Ascending aorta (tissue), 2 donors: Measurements from ENCODE around the gene DRC1. TPM values are rescaled to one million over a fixed set of nuclear protein-coding genes. Genes with fewer than 3 reads are reported as not detected.
"Not testable (repeated sequence)": the region's sequence is repeated elsewhere in the genome, so short reads cannot be mapped to it uniquely, and the experiment has no call there.

Source experiments
- DNase-seq, 2 donors: peaks; one replicate each; pipeline ENCODE4 v3.0.0-alpha.2; 2019; ENCODE audit warnings: low spot score in 2 of 2
- H3K27ac ChIP-seq, 2 donors: fragments of 200-600 bp; sonication (generic); one replicate each; pipeline ENCODE4 v1.5.1; 2016 to 2017; ENCODE audit warnings: mild to moderate bottlenecking in 1 of 2
- H3K27me3 ChIP-seq: fragments of 200-600 bp; sonication (generic); one replicate; pipeline ENCODE4 v1.5.1; 2017
- H3K36me3 ChIP-seq, 2 donors: fragments of 200-600 bp; sonication (generic); one replicate each; pipeline ENCODE4 v1.5.1; 2016
- H3K4me1 ChIP-seq, 2 donors: fragments of 200-600 bp; sonication (generic); one replicate each; pipeline ENCODE4 v1.5.1; 2016 to 2017; ENCODE audit warnings: mild to moderate bottlenecking in 1 of 2
- H3K4me3 ChIP-seq, 2 donors: fragments of 200-600 bp; sonication (generic); one replicate each; pipeline ENCODE4 v1.5.1; 2016 to 2017; ENCODE audit warnings: mild to moderate bottlenecking in 1 of 2
- H3K9me3 ChIP-seq, 2 donors: fragments of 200-600 bp; sonication (generic); one replicate each; pipeline ENCODE4 v1.5.1; 2016
- CTCF ChIP-seq, 3 experiments: fragments of 200-600 bp in 2 of 3; fragments of 450-650 bp in 1 of 3; sonication (generic) in 2 of 3; IDR thresholded peaks; one replicate each; pipeline ENCODE4 v1.5.1; 2016 to 2019; ENCODE audit warnings: antibody characterized with exemption in 3 of 3, mild to moderate bottlenecking in 1 of 3, moderate library complexity in 1 of 3
- intact Hi-C: fragments of 100-400 bp; cut with DNase I; formaldehyde crosslinking; loops from one replicate; pipeline ENCODE4 v1.15.1; 2023
- total RNA-seq: library from RNA; depleted of rRNA; stranded (reverse); fragments of >200 nt; gene quantifications from one replicate; pipeline ENCODE4 v1.1.0, GENCODE V29; 2016

Gene DRC1
- total RNA-seq, 1 donor from 2014 or later: not detected

DNA sequence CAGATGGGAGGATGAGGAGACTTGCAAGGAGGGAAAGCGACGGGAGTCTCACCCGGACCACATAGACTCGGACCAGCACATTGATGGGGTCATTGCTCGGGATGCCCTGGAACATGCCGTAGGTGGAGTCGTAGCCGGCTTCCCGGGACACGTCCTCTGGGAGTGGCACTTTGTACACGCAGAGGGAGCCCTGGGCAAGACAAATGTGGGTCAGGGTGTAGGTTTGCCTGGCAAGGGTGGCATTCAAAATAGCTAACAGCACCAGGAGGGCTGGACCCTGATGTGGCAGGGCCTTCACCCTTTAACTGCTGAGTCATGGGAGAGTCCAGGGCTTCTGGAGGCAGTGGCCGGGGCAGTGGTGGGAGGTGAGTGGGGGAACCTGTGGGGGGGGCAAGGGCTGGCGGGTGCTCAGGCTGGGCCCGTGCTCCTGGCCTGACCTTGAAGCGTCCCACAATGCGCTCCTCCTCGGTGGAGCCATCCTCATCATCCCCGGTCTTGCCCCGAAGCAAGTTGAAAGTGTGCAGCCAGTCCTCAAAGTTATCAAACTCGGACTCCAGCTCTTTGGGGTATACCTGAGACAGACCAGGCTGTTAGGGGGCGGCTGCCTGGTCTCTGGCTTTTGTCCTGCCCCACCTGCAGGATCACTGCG lies 65.1 kb downstream of the DRC1 start:
- no peak overlapping the region for H3K27ac ChIP-seq
- no peaks in the 10 kb centered on the region for H3K36me3 ChIP-seq
- TF ChIP-seq CTCF (IDR thresholded peaks at IDR 0.05): no peak
- peaks cover 3% of the 10 kb centered on the region in 2 donors for H3K9me3 ChIP-seq
- H3K27me3 ChIP-seq: no peaks in the 10 kb centered on the region
- no peak for DNase-seq
- no peaks in the 10 kb centered on the region for H3K4me1 ChIP-seq
- H3K4me3 ChIP-seq: no peak overlapping the region
- intact Hi-C loops: no loop called here

DNA sequence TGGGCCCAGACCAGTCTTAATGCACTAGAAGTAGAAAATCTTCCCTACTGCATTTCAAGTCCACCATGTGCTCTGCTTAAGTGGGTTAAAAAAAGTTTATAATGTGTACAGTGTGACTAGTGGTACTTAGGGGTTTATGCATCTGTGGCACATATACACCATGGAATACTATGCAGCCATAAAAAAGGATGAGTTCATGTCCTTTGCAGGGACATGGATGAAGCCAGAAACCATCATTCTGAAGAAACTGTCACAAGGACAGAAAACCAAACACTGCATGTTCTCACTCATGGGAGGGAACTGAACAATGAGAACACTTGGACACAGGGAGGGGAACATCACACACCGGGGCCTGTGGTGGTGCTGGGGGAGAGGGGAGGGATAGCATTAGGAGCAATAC lies 66.8 kb downstream of the DRC1 start:
- intact Hi-C loops: not testable (repeated sequence)

GRCh38 chr2:26469092-26469710 lies 67.5 kb downstream of the DRC1 start:
- intact Hi-C loops: no loop called here
- H3K4me3 ChIP-seq: no peak overlapping the region
- TF ChIP-seq CTCF (IDR thresholded peaks at IDR 0.05): peak in 1 of 3 experiments; percentile 20
- H3K36me3 ChIP-seq: no peaks in the 10 kb centered on the region
- H3K27me3 ChIP-seq: no peaks in the 10 kb centered on the region
- H3K27ac ChIP-seq: no peak overlapping the region
- H3K9me3 ChIP-seq: peaks cover 3% of the 10 kb centered on the region in 2 donors
- no peak for DNase-seq
- no peaks in the 10 kb centered on the region for H3K4me1 ChIP-seq

More for the DNA sequence above, 66.8 kb downstream of the DRC1 start:
- not testable (repeated sequence) for H3K9me3 ChIP-seq, H3K36me3 ChIP-seq, H3K4me3 ChIP-seq, H3K4me1 ChIP-seq, H3K27me3 ChIP-seq, H3K27ac ChIP-seq, DNase-seq

DNA sequence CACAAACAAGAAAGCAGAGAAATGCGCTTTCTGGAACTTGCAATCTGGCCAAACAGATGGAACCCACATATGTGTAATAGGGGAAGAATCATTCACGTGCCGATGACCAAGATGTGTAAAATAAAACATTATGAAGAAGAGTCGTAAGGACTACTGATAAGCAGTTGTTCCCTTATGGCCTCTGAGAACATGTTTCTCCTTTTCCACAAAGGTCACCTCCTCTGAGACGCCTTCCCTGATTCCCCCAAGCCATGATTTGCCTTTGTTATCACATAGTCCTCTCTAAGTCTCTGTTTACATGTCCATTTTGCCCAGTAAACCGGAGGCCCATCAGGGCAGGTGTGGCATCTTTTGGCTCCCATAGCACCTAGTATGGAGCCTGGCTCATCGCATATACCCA lies 68.2 kb downstream of the DRC1 start:
- no peaks in the 10 kb centered on the region for H3K27me3 ChIP-seq
- no peak overlapping the region for H3K4me3 ChIP-seq
- no peaks in the 10 kb centered on the region for H3K4me1 ChIP-seq
- no peaks in the 10 kb centered on the region for H3K36me3 ChIP-seq
- H3K9me3 ChIP-seq: peaks cover 3% of the 10 kb centered on the region in 2 donors
- TF ChIP-seq CTCF (IDR thresholded peaks at IDR 0.05): no peak
- intact Hi-C loops: no loop called here
- no peak overlapping the region for H3K27ac ChIP-seq
- no peak for DNase-seq

DNA sequence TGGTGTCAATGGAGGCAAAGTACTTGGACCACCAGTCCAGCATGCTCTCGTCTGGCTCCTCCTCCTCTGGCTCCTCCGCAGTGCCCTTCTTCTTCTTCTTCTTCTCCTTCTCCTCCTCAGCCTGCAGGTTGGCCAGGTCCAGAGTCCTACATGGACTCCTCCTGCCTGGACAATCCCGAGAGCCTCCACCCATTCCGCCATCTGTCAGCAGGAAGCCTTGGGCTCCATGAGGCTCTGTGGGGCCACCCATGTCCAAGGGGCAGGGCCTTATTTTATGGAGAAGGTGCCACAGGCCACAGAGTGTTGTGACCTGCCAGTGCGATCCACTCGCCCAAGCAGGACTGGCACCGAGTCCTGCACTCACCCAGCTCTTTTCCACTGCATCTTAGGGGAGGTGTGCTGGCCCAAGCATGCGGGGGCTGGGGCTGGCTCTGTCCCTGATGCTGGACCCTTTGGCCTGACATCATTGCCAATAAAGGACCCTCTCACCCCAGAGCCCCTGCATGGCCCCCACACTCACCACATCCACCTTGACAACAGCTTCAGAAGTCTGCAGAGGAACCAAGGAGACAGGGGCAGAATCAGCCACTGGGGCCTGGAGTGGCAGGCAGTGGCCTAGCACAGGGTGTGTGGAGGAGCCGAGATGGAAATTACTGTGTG lies 69.0 kb downstream of the DRC1 start:
- no peak overlapping the region for H3K27ac ChIP-seq
- no peaks in the 10 kb centered on the region for H3K27me3 ChIP-seq
- TF ChIP-seq CTCF (IDR thresholded peaks at IDR 0.05): no peak
- intact Hi-C loops: no loop called here
- H3K36me3 ChIP-seq: no peaks in the 10 kb centered on the region
- no peaks in the 10 kb centered on the region for H3K4me1 ChIP-seq
- no peak overlapping the region for H3K4me3 ChIP-seq
- no peak for DNase-seq
- peaks cover 3% of the 10 kb centered on the region in 2 donors for H3K9me3 ChIP-seq

DNA sequence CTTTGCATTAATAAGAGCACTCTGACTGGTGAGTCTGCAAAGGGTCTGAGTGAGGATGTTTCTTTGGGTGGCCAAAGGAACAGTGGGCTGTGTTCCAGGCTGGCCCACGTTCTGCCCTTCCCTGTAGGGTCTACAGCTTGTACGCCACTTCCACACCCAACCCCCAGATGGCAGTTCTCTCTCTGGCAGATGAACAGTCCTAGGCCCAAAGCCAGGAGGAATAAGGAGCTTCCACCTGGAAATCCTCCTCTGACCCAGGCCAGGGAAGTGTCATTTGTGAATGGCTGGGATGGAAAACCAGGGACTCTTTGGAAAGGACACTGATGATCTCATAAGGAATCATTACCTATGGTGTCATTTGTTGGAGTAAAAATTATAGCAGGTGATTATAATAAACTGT lies 69.6 kb downstream of the DRC1 start:
- Histone ChIP-seq H3K4me1 (no peaks in the 10 kb centered on the region), H3K27me3 (no peaks in the 10 kb centered on the region), H3K27ac (no peak overlapping the region), H3K36me3 (no peaks in the 10 kb centered on the region), H3K4me3 (no peak overlapping the region), H3K9me3 (peaks cover 3% of the 10 kb centered on the region in 2 donors)
- intact Hi-C loops: no loop called here
- DNase-seq: no peak
- TF ChIP-seq CTCF (IDR thresholded peaks at IDR 0.05): no peak
